Keratinocyte (primary cell): ENCODE measurements around the gene LARGE1. TPM values are rescaled to one million over a fixed set of nuclear protein-coding genes. Genes with fewer than 3 reads are reported as not detected.

Experiments
- DNase-seq: peaks from one replicate; pipeline ENCODE4 v3.0.0-alpha.2; 2011; ENCODE audit warnings: low read depth, missing footprints, low spot score
- FAIRE-seq: peaks from 2 replicates; lab custom pipeline; 2011; peaks lifted over from hg19 to GRCh38; lab: Jason Lieb, UNC
- H2AFZ ChIP-seq: 2 replicates; pipeline ENCODE4 v1.6.0; 2012; ENCODE audit warnings: low read length, control low read depth, inconsistent platforms; ENCODE audit not compliant: control insufficient read depth
- H3K27ac ChIP-seq: 2 replicates; pipeline ENCODE4 v1.5.1; 2011; ENCODE audit warnings: low read length; ENCODE audit not compliant: control insufficient read depth, insufficient read depth
- H3K27me3 ChIP-seq: 3 replicates; pipeline ENCODE4 v1.6.0; 2011; ENCODE audit warnings: low read length; ENCODE audit not compliant: control insufficient read depth, insufficient read depth; ENCODE audit errors: extremely low read depth
- H3K36me3 ChIP-seq, 2 experiments: 2 replicates in 1 of 2; 3 replicates in 1 of 2; pipeline ENCODE4 v1.5.1; 2011; ENCODE audit warnings: low read length in 2 of 2, mild to moderate bottlenecking in 1 of 2; ENCODE audit not compliant: control insufficient read depth in 2 of 2, insufficient read depth in 2 of 2; ENCODE audit errors: extremely low read depth in 1 of 2
- H3K4me1 ChIP-seq: 3 replicates; pipeline ENCODE4 v1.5.1; 2011; ENCODE audit warnings: low read length; ENCODE audit not compliant: control insufficient read depth, insufficient read depth; ENCODE audit errors: extremely low read depth
- H3K4me2 ChIP-seq: 3 replicates; pipeline ENCODE4 v1.6.0; 2011; ENCODE audit warnings: low read depth, low read length; ENCODE audit not compliant: control insufficient read depth, insufficient read depth; ENCODE audit errors: extremely low read depth
- H3K4me3 ChIP-seq, 3 experiments: fragments of 200-600 bp in 1 of 3; sonication (generic) in 1 of 3; 2 replicates in 2 of 3; 3 replicates in 1 of 3; pipeline ENCODE4 v1.5.1; 2011 to 2016; ENCODE audit warnings: low read length in 3 of 3, mild to moderate bottlenecking in 3 of 3, control low read depth in 2 of 3, inconsistent platforms in 1 of 3, low read depth in 1 of 3, mixed read lengths in 1 of 3, mixed run types in 1 of 3, moderate library complexity in 1 of 3; ENCODE audit not compliant: control insufficient read depth in 2 of 3, insufficient read depth in 2 of 3; ENCODE audit errors: extremely low read depth in 1 of 3
- H3K79me2 ChIP-seq: 2 replicates; pipeline ENCODE4 v1.6.0; 2012; ENCODE audit warnings: low read length; ENCODE audit not compliant: control insufficient read depth, insufficient read depth
- H3K9ac ChIP-seq: 3 replicates; pipeline ENCODE4 v1.6.0; 2011; ENCODE audit warnings: low read length; ENCODE audit not compliant: control insufficient read depth, insufficient read depth; ENCODE audit errors: extremely low read depth
- H3K9me1 ChIP-seq: 3 replicates; pipeline ENCODE4 v1.6.0; 2011; ENCODE audit warnings: low read length; ENCODE audit not compliant: control insufficient read depth, insufficient read depth; ENCODE audit errors: extremely low read depth
- H3K9me3 ChIP-seq: 2 replicates; pipeline ENCODE4 v1.5.1; 2012; ENCODE audit warnings: low read depth, low read length; ENCODE audit not compliant: control insufficient read depth
- H4K20me1 ChIP-seq: 3 replicates; pipeline ENCODE4 v1.6.0; 2011; ENCODE audit warnings: low read length; ENCODE audit not compliant: control insufficient read depth, insufficient read depth; ENCODE audit errors: extremely low read depth
- CTCF ChIP-seq, 3 experiments: IDR thresholded peaks in 1 of 3; conservative IDR thresholded peaks in 1 of 3; optimal IDR thresholded peaks in 1 of 3; 2 replicates in 2 of 3; 3 replicates in 1 of 3; pipeline versions ENCODE3 to v1.5.1; 2011; ENCODE audit warnings: low read length in 3 of 3, mild to moderate bottlenecking in 3 of 3, moderate library complexity in 2 of 3, control low read depth in 1 of 3, inconsistent platforms in 1 of 3; ENCODE audit not compliant: insufficient read depth in 2 of 3; ENCODE audit errors: extremely low read depth in 1 of 3
- EZH2 ChIP-seq: IDR thresholded peaks from one replicate; pipeline ENCODE4 v1.6.1; 2012; ENCODE audit warnings: inconsistent platforms, mild to moderate bottlenecking, low read length, moderate library complexity
- dilution Hi-C: fragments of 300-500 bp; cut with MboI; formaldehyde crosslinking; loops from one replicate; pipeline ENCODE4 v1.7.0; 2020; ENCODE audit warnings: low sequenced_read_pairs; ENCODE audit not compliant: extremely low pct_ligation_motif_present
- polyA plus RNA-seq, 5 experiments: library from polyadenylated mRNA; depleted of rRNA in 3 of 5; stranded (reverse) in 3 of 5; stranded (forward) in 1 of 5; unstranded in 1 of 5; fragments of >200 nt; gene quantifications; 1 replicate in 1 of 5; 2 replicates in 3 of 5; 3 replicates in 1 of 5; pipeline versions ENCODE4 v1.2.1 to v1.2.3, GENCODE V29; 2011 to 2012; ENCODE audit warnings: missing spikeins in 2 of 5, low read depth in 1 of 5, low replicate concordance in 1 of 5

Gene LARGE1
- polyA plus RNA-seq, 1 donor (not counting 4 experiments of a cell fraction or from before 2014, with no cell fraction given) = 4.5 TPM

GRCh38 chr22:33598821-33599220, 321.5 kb downstream of the LARGE1 start:
- H3K9me3 ChIP-seq = no peaks in the 10 kb centered on the region
- dilution Hi-C loops = no loop called here
- H3K9me1 ChIP-seq = no peaks in the 10 kb centered on the region
- no peak overlapping the region for H3K9ac ChIP-seq
- no peaks in the 10 kb centered on the region for H3K27me3 ChIP-seq
- no peak overlapping the region for H3K27ac ChIP-seq
- no peak for FAIRE-seq
- no peak overlapping the region for H3K4me3 ChIP-seq
- H3K36me3 ChIP-seq = no peaks in the 10 kb centered on the region
- no peaks in the 10 kb centered on the region for H4K20me1 ChIP-seq
- H3K4me1 ChIP-seq = no peaks in the 10 kb centered on the region
- no peak overlapping the region for H2AFZ ChIP-seq
- no peak overlapping the region for H3K4me2 ChIP-seq
- DNase-seq = no peak
- no peaks in the 10 kb centered on the region for H3K79me2 ChIP-seq
- TF ChIP-seq CTCF (optimal IDR thresholded peaks at IDR 0.05 in 1 of 3, IDR thresholded peaks at IDR 0.05 in 1 of 3, conservative IDR thresholded peaks at IDR 0.05 in 1 of 3; ENCODE audit: extremely low read depth in 1 of 3, insufficient read depth in 2 of 3, low read length in 3 of 3) = no peak

DNA sequence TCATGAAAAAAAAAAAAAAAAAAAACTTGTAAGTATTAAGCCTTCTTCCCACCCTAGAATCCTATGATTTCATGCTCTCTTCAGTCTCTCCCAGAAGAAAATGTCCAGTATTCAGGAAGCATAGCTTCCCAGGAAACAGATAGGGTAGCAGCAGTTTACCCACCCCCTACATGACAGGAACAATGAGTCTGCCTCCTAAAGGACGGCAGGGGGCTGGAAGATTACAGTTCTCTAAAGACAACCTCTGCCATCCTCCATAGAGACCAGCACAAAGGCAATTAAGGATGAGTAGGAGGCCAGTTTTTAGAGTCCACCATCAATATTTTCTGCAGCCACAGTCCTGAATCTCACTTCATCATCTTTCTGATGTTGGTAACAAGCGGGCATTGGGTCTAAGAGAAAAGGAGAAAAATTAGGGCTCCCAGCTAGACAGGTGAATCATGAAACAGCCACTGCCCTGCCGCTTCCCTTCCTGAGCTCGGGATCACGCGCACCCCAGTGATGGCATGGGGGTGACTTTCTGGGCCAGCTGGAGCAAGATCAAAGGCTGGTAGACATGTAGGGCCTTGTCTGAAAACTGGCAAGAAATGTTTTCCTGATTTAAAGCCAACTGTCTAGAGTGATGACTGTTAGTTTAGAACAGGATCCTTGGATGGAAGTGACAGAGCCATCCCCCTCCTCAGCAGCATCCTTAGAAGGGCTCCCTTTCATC, 322.8 kb downstream of the LARGE1 start:
- Histone ChIP-seq H3K79me2 (no peaks in the 10 kb centered on the region), H3K27ac (no peak overlapping the region), H3K4me3 (no peak overlapping the region), H3K4me1 (no peaks in the 10 kb centered on the region), H2AFZ (no peak overlapping the region), H3K9me1 (no peaks in the 10 kb centered on the region), H4K20me1 (no peaks in the 10 kb centered on the region), H3K27me3 (no peaks in the 10 kb centered on the region), H3K36me3 (no peaks in the 10 kb centered on the region), H3K4me2 (no peak overlapping the region), H3K9me3 (no peaks in the 10 kb centered on the region), H3K9ac (no peak overlapping the region)
- no peak for FAIRE-seq
- no peak for TF ChIP-seq CTCF (optimal IDR thresholded peaks at IDR 0.05 in 1 of 3, IDR thresholded peaks at IDR 0.05 in 1 of 3, conservative IDR thresholded peaks at IDR 0.05 in 1 of 3; ENCODE audit: extremely low read depth in 1 of 3, insufficient read depth in 2 of 3, low read length in 3 of 3)
- TF ChIP-seq EZH2 = no peak
- dilution Hi-C loops = no loop called here
- no peak for DNase-seq
